Suprapubic skin (tissue), 4 donors: ENCODE data around the gene GRM7. TPM values are rescaled to one million over a fixed set of nuclear protein-coding genes. Genes with fewer than 3 reads are reported as not detected.

Experiments used
- DNase-seq, 2 donors: peaks; one replicate each; pipeline ENCODE4 v3.0.0-alpha.2; 2019; ENCODE audit warnings: low spot score in 2 of 2
- H3K27ac ChIP-seq: fragments of 200-600 bp; sonication (generic); one replicate; pipeline ENCODE4 v1.5.1; 2019
- H3K27me3 ChIP-seq: fragments of 200-600 bp; sonication (generic); one replicate; pipeline ENCODE4 v1.5.1; 2019
- H3K36me3 ChIP-seq: fragments of 200-600 bp; sonication (generic); one replicate; pipeline ENCODE4 v1.5.1; 2019
- H3K4me1 ChIP-seq: fragments of 200-600 bp; sonication (generic); one replicate; pipeline ENCODE4 v1.5.1; 2019
- H3K4me3 ChIP-seq: fragments of 200-600 bp; sonication (generic); one replicate; pipeline ENCODE4 v1.5.1; 2019; ENCODE audit warnings: mild to moderate bottlenecking
- H3K9me3 ChIP-seq: fragments of 200-600 bp; sonication (generic); one replicate; pipeline ENCODE4 v1.5.1; 2019
- CTCF ChIP-seq, 2 donors: fragments of 200-600 bp in 1 of 2; fragments of 450-650 bp in 1 of 2; sonication (generic) in 1 of 2; IDR thresholded peaks; one replicate each; pipeline ENCODE4 v1.5.1; 2016 to 2019; ENCODE audit warnings: antibody characterized with exemption in 2 of 2, mild to moderate bottlenecking in 1 of 2, moderate library complexity in 1 of 2
- EP300 ChIP-seq: sonication (generic); formaldehyde crosslinking; IDR thresholded peaks from one replicate; pipeline ENCODE4 v1.6.1; 2017; ENCODE audit warnings: antibody characterized with exemption
- POLR2A ChIP-seq, 2 donors: fragments of 450-650 bp; IDR thresholded peaks; one replicate each; pipeline ENCODE4 v1.6.1; 2017; ENCODE audit warnings: antibody characterized with exemption in 2 of 2, mild to moderate bottlenecking in 2 of 2, moderate library complexity in 2 of 2
- POLR2AphosphoS5 ChIP-seq, 3 donors: sonication (generic); formaldehyde crosslinking; IDR thresholded peaks; one replicate each; pipeline ENCODE4 v1.6.1; 2017; ENCODE audit warnings: antibody characterized with exemption in 3 of 3
- WGBS: methylation state at CpG from one replicate; pipeline ENCODE4 v1.1.5; 2018; 5-methylcytosine and 5-hydroxymethylcytosine counted together
- total RNA-seq, 4 donors: library from RNA; depleted of rRNA; stranded (reverse); fragments of >200 nt; gene quantifications; one replicate each; pipeline ENCODE4 v1.1.0, GENCODE V29; 2016

Gene GRM7
- total RNA-seq, 4 donors from 2014 or later = 0.21 to 0.48 TPM; not detected in 2

- WGBS = 86% methylated on average over 4 of the region's 4 CpGs
- no peaks in the 10 kb centered on the region for H3K9me3 ChIP-seq
- H3K4me3 ChIP-seq = no peak overlapping the region
- H3K4me1 ChIP-seq = no peaks in the 10 kb centered on the region
- no peak overlapping the region for H3K27ac ChIP-seq
- no peaks in the 10 kb centered on the region for H3K36me3 ChIP-seq
- TF ChIP-seq POLR2A (IDR thresholded peaks at IDR 0.05) = no peak
- TF ChIP-seq EP300 = no peak
- TF ChIP-seq POLR2AphosphoS5 (IDR thresholded peaks at IDR 0.05) = no peak
- no peaks in the 10 kb centered on the region for H3K27me3 ChIP-seq
- no peak for DNase-seq
These were observed 578.3 kb downstream of the GRM7 start for GRCh38 chr3:7439101-7439680.

- TF ChIP-seq POLR2A (IDR thresholded peaks at IDR 0.05) (no peak), CTCF (IDR thresholded peaks at IDR 0.05) (no peak), POLR2AphosphoS5 (IDR thresholded peaks at IDR 0.05) (no peak), EP300 (no peak)
- Histone ChIP-seq H3K36me3 (no peaks in the 10 kb centered on the region), H3K27me3 (no peaks in the 10 kb centered on the region), H3K9me3 (no peaks in the 10 kb centered on the region), H3K4me1 (no peaks in the 10 kb centered on the region), H3K27ac (no peak overlapping the region), H3K4me3 (no peak overlapping the region)
- 71% methylated on average over 4 of the region's 4 CpGs for WGBS
- no peak for DNase-seq
These were observed 584.0 kb downstream of the GRM7 start for GRCh38 chr3:7444886-7445285.

- no peaks in the 10 kb centered on the region for H3K4me1 ChIP-seq
- TF ChIP-seq POLR2AphosphoS5 (IDR thresholded peaks at IDR 0.05) (no peak), POLR2A (IDR thresholded peaks at IDR 0.05) (no peak), CTCF (IDR thresholded peaks at IDR 0.05) (no peak), EP300 (no peak)
- H3K27ac ChIP-seq = no peak overlapping the region
- 62% methylated on average over 5 of the region's 5 CpGs for WGBS
- H3K36me3 ChIP-seq = no peaks in the 10 kb centered on the region
- no peaks in the 10 kb centered on the region for H3K27me3 ChIP-seq
- no peak for DNase-seq
- no peak overlapping the region for H3K4me3 ChIP-seq
- H3K9me3 ChIP-seq = no peaks in the 10 kb centered on the region
These were observed 584.4 kb downstream of the GRM7 start for GRCh38 chr3:7445331-7445730.

- no peaks in the 10 kb centered on the region for H3K36me3 ChIP-seq
- 75% methylated on average over 6 of the region's 6 CpGs for WGBS
- no peak for DNase-seq
- H3K9me3 ChIP-seq = no peaks in the 10 kb centered on the region
- no peaks in the 10 kb centered on the region for H3K27me3 ChIP-seq
- no peaks in the 10 kb centered on the region for H3K4me1 ChIP-seq
- H3K27ac ChIP-seq = no peak overlapping the region
- no peak overlapping the region for H3K4me3 ChIP-seq
- no peak for TF ChIP-seq EP300
- TF ChIP-seq POLR2A (IDR thresholded peaks at IDR 0.05) = no peak
- TF ChIP-seq CTCF (IDR thresholded peaks at IDR 0.05) = no peak
- TF ChIP-seq POLR2AphosphoS5 (IDR thresholded peaks at IDR 0.05) = no peak
These were observed 586.4 kb downstream of the GRM7 start for GRCh38 chr3:7447197-7447769.

- 88% methylated on average over 2 of the region's 2 CpGs for WGBS
- Histone ChIP-seq H3K4me1 (no peaks in the 10 kb centered on the region), H3K27ac (no peak overlapping the region), H3K27me3 (no peaks in the 10 kb centered on the region), H3K4me3 (no peak overlapping the region), H3K9me3 (no peaks in the 10 kb centered on the region), H3K36me3 (no peaks in the 10 kb centered on the region)
- TF ChIP-seq EP300 (no peak), POLR2A (IDR thresholded peaks at IDR 0.05) (no peak), CTCF (IDR thresholded peaks at IDR 0.05) (no peak), POLR2AphosphoS5 (IDR thresholded peaks at IDR 0.05) (no peak)
- DNase-seq = no peak
These were observed 595.5 kb downstream of the GRM7 start for GRCh38 chr3:7456386-7456785.
